Erythroblast (primary cell): ENCODE results near the gene ATG9B.

ENCODE experiments used
- GATA1 ChIP-seq: IDR thresholded peaks from 2 replicates; pipeline ENCODE4 v1.6.1; 2011; ENCODE audit warnings: low read depth, mild to moderate bottlenecking, control low read depth, low read length, moderate library complexity
- POLR2A ChIP-seq: IDR thresholded peaks from 2 replicates; pipeline ENCODE4 v1.6.1; 2011; ENCODE audit warnings: mild to moderate bottlenecking, low read length

GRCh38 chr7:151016942-151017341 is 7.4 kb downstream of the ATG9B start:
- TF ChIP-seq POLR2A, result no peak
- TF ChIP-seq GATA1, result no peak
